Activated naive CD8-positive, alpha-beta T cell treated with anti-CD3 and anti-CD28 coated beads, Interleukin-2, amount 10 ng/mL, durations not matched to agents 7 days and 5 days (primary cell): ENCODE measurements around the gene WNT5B. TPM values are rescaled to one million over a fixed set of nuclear protein-coding genes. Genes with fewer than 3 reads are reported as not detected.

Experiments used
- ATAC-seq: fragments of 150-1000 bp; cut with Tn5 transposase; one replicate; pipeline ENCODE4 v1.10.0; 2021; ENCODE audit warnings: low read depth, moderate library complexity
- POLR2A ChIA-PET: fragments of 350-600 bp; sonication (Branson Sonifier 250); formaldehyde crosslinking; loops from one replicate; lab custom pipeline; 2021; ENCODE audit warnings: antibody characterized with exemption; lab: Charles Lee
- DNase-seq: peaks from one replicate; pipeline ENCODE4 v3.0.0; 2021
- H3K27ac Mint-ChIP-seq: one replicate; pipeline ENCODE4 v1.8.0; 2022; ENCODE audit warnings: mild to moderate bottlenecking, mixed read lengths
- H3K27me3 Mint-ChIP-seq: one replicate; pipeline ENCODE4 v1.8.0; 2022; ENCODE audit warnings: mild to moderate bottlenecking, moderate library complexity, mixed read lengths
- H3K36me3 Mint-ChIP-seq: one replicate; pipeline ENCODE4 v1.8.0; 2021; ENCODE audit warnings: mild to moderate bottlenecking, mixed read lengths
- H3K4me1 Mint-ChIP-seq: one replicate; pipeline ENCODE4 v1.8.0; 2021; ENCODE audit warnings: mixed read lengths
- H3K4me3 Mint-ChIP-seq: one replicate; pipeline ENCODE4 v1.8.0; 2022; ENCODE audit warnings: mild to moderate bottlenecking, moderate library complexity, mixed read lengths
- H3K9me3 Mint-ChIP-seq: one replicate; pipeline ENCODE4 v1.8.0; 2021; ENCODE audit warnings: mixed read lengths
- total RNA-seq, 2 experiments: library from RNA; stranded (reverse); gene quantifications; one replicate each; pipeline ENCODE4 v1.2.3, GENCODE V29; 2021

Gene WNT5B
- total RNA-seq, 2 experiments from 2014 or later: not detected

DNA sequence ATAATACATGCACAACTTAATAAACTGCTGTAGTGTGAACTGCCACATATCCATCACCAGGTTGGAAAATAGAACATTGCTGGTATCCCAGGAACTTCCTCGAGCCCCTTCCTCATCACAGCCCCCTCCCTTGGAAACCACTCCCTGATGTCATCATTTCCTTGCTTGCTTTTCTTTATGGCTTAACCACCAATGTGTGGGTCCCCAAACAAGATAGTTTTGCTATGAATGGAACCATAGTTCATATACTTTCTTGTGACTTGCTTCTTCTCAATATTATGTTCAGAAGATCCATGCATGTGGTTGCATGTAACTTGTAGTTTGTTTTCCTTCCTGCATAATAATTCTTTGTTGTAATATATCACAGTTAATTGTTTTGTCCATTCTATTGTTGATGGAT is 8.9 kb upstream of the WNT5B start:
- no peak overlapping the region for H3K27ac Mint-ChIP-seq

DNA sequence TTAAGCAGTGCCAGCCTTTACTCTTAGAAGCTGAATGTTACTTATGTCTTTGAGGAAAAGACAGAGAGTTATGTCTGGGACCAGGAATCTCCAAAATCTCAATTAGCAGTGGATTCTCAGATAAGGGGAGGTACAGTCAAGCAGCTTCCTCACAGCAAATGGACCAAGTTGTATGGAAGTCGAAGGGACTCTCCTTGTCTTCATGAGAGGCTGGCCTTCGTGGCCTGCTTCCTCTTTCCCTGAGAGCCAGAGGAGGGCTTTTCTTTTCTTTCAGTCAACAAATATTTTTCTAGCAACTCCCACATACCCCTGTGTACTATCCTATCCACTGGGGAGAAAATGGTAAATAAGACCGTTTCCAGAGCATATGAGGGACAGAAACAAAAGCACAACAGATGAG is 6.6 kb upstream of the WNT5B start:
- H3K9me3 Mint-ChIP-seq: no peaks in the 10 kb centered on the region
- ATAC-seq: no peak
- POLR2A ChIA-PET: no interaction called here
- no peaks in the 10 kb centered on the region for H3K36me3 Mint-ChIP-seq
- peaks cover 9% of the 10 kb centered on the region for H3K4me1 Mint-ChIP-seq
- H3K27ac Mint-ChIP-seq: no peak overlapping the region
- no peak for DNase-seq
- H3K27me3 Mint-ChIP-seq: peaks cover 20% of the 10 kb centered on the region
- H3K4me3 Mint-ChIP-seq: no peak overlapping the region

More for the DNA sequence above, 8.9 kb upstream of the WNT5B start:
- H3K9me3 Mint-ChIP-seq: no peaks in the 10 kb centered on the region
- POLR2A ChIA-PET: no interaction called here
- H3K4me3 Mint-ChIP-seq: no peak overlapping the region
- ATAC-seq: no peak
- peaks cover 17% of the 10 kb centered on the region for H3K4me1 Mint-ChIP-seq
- peaks cover 20% of the 10 kb centered on the region for H3K27me3 Mint-ChIP-seq
- no peak for DNase-seq
- H3K36me3 Mint-ChIP-seq: no peaks in the 10 kb centered on the region

DNA sequence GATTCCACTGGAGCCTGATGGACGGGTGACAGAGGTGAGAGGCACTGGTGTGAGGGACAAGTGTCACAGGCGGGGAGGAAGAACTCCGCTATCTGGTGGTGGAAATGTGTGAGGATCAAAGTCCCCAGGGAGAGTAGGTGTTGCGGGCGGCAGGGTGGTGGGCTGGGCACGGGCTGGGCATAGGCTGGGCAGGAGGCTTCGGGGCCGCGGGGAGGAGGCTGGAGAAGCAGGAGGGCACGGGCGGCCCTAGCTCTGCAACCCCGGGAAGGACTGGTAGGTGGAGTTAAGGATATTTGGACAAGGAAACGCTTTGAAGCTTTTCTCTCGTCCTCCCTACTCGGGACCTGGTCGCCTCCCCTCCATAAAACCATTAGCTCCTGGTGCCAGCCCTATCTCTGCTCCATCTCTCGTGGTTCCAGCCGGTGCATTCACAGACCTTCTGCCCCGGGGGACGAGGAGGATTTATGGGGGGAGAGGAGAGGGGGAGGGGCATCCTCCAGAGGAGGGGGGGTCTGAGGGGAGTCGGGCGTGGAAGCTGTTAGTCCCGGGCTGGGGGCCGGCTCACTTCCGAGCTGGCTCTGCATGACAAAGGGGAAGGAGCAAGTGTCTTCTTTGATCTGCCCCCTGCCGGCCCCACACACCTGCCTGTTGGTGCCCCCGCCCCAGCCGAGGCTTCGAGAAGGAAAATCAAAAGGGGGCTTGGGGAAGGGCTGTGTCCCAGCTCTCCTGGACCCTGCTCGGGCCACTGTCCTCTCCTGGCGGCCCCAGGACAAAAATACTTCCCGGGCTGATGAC is 504 bp downstream of the WNT5B start:
- ATAC-seq (no peak), DNase-seq (no peak)
- Mint-ChIP-seq H3K36me3 (no peaks in the 10 kb centered on the region), H3K9me3 (no peaks in the 10 kb centered on the region), H3K27ac (no peak overlapping the region), H3K4me3 (peak overlapping the region; percentile 40), H3K27me3 (peaks cover 66% of the 10 kb centered on the region), H3K4me1 (peaks cover 8% of the 10 kb centered on the region)
- POLR2A ChIA-PET: interaction anchor here (1.3 kb wide), 1 partner anchor 159 kb away, joined by 3 read pairs; no protein-coding TSS in a partner anchor

DNA sequence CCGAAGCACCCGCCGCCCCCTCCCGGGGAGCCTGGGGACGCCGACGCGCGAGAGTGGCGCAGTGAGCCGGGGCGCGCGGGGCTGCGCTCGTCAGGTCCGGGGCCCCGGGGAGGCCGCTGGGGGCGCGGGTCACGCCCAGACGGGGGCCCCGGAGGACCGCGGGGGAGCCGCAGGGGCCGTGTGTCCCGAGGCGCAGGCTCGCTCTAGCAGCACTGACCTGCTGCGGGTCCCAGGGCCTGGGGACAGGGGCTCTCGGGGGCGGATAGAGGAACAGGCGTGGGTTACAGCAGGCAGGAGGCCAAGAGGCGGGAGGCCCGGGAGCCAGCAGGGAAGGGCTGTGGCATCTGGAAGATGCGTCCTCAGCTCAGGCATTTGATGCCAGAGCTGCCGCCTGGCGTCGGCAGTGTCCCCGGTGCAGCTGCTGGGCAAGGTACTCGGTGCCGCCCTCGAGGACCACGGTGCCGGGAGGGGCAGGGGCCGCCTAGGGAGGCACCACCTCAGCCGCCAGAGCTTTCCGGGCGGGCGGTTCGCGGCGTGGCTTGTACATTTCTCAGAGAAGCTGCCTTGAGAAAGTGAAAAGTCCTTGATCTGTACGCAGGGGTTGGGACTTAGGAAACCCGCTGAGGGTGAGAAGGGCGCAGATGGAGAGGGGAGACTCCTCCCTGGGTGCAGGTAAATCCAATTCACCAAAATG is 1.2 kb downstream of the WNT5B start:
- POLR2A ChIA-PET: interaction anchor here (1.3 kb wide), 1 partner anchor 158 kb away, joined by 3 read pairs; no protein-coding TSS in a partner anchor
- Mint-ChIP-seq H3K9me3 (no peaks in the 10 kb centered on the region), H3K27me3 (peaks cover 70% of the 10 kb centered on the region), H3K36me3 (no peaks in the 10 kb centered on the region), H3K27ac (no peak overlapping the region), H3K4me1 (peaks cover 8% of the 10 kb centered on the region), H3K4me3 (peak overlapping the region; percentile 61)
- ATAC-seq (peak; percentile 60), DNase-seq (peak; percentile 51)

DNA sequence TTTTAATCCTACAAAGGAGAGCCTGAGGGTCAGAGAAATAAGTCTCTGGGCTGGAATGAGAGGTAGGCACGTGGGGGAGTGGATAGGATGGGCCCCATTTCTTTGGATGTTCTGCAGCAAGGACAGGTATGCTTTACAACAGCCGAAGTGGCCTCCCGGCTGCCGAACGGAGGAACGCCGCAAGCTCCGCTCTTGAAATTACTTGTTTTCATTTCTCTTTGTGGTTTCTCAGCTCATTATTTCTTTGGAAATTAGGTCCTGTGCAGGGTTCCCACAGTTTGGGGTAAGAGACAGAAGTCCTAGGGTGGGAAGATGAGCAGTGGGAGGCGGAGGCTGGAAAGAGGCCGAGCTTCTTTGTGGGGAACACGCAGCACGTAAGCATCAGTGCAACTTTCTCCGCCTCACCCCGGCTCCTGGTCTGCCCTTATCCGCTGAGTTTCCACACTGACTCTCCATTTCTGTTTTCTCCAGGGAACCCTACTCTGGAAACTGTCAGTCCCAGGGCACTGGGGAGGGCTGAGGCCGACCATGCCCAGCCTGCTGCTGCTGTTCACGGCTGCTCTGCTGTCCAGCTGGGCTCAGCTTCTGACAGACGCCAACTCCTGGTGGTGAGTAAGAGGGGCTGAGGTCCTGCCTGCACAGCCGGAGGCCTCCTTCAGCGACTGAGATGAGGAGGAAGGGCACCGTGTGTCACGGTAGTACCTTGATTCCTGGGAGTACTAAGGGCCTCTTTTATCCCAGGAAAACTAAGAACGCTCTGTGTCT is 2.0 kb downstream of the WNT5B start:
- Mint-ChIP-seq H3K4me1 (peaks cover 8% of the 10 kb centered on the region), H3K27me3 (peaks cover 77% of the 10 kb centered on the region), H3K36me3 (no peaks in the 10 kb centered on the region), H3K27ac (no peak overlapping the region), H3K4me3 (peak overlapping the region; percentile 61), H3K9me3 (no peaks in the 10 kb centered on the region)
- ATAC-seq: no peak
- POLR2A ChIA-PET: interaction anchor here (1.3 kb wide), 1 partner anchor 157 kb away, joined by 3 read pairs; no protein-coding TSS in a partner anchor
- DNase-seq: no peak

DNA sequence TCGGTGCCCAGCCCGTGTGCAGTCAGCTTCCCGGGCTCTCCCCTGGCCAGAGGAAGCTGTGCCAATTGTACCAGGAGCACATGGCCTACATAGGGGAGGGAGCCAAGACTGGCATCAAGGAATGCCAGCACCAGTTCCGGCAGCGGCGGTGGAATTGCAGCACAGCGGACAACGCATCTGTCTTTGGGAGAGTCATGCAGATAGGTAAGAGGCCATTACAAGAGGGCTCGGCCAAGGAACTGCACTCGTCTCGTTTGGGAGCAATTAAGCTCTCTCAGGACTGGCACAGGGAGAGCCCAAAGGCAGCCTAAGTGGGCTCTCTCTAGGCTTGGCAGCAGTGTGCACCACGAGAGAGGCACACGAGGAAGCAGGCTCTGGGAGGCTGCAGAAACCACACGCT is 3.7 kb downstream of the WNT5B start:
- H3K36me3 Mint-ChIP-seq: no peaks in the 10 kb centered on the region
- peaks cover 73% of the 10 kb centered on the region for H3K27me3 Mint-ChIP-seq
- ATAC-seq (no peak), DNase-seq (no peak)
- H3K27ac Mint-ChIP-seq: no peak overlapping the region
- H3K4me3 Mint-ChIP-seq: no peak overlapping the region
- POLR2A ChIA-PET: no interaction called here
- no peaks in the 10 kb centered on the region for H3K9me3 Mint-ChIP-seq
- H3K4me1 Mint-ChIP-seq: peaks cover 8% of the 10 kb centered on the region

DNA sequence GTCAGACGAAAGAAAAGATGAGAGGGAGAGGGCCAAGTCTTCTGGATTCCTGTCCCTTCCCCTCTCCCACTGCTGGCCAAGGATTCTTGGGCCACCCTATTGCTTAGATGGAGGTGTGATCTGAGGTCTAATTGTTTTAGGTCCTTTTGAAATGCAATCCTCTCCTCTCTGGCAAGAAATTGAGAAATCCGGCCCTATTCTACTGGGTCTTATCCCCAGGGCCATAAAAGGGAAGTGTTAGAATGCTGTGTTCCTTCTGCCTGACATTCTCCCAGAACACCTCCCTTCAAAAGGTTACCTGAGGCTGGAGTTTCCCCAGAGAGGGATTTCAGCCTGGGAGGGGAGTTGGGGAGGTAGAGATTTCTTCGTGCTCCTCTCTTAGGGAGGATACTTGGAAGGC is 4.4 kb downstream of the WNT5B start:
- Mint-ChIP-seq H3K9me3 (no peaks in the 10 kb centered on the region), H3K36me3 (no peaks in the 10 kb centered on the region), H3K27me3 (peaks cover 66% of the 10 kb centered on the region), H3K27ac (no peak overlapping the region), H3K4me3 (no peak overlapping the region), H3K4me1 (peaks cover 8% of the 10 kb centered on the region)
- POLR2A ChIA-PET: no interaction called here
- DNase-seq (no peak), ATAC-seq (no peak)

DNA sequence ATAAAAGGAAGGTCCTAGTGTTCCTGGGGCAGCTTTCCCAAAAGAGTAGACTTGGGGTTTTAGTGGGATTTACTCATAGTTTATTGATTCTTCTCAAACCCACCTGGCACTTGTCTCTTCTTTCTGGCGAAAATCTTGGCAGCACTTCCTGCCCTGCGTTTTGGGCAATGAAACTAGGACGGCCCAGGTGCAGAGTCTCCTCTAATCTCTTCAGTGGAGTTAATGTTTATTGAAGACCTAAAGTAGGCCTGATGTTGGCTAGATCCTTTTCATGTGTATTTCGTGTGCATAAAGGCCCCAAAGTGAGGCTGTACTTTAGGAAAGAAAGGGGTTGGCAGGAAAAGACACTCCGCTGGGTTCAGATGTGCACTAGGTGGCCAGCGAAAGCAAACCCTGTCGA is 5.1 kb downstream of the WNT5B start:
- POLR2A ChIA-PET: no interaction called here
- DNase-seq: no peak
- no peaks in the 10 kb centered on the region for H3K9me3 Mint-ChIP-seq
- H3K27me3 Mint-ChIP-seq: peaks cover 59% of the 10 kb centered on the region
- H3K4me1 Mint-ChIP-seq: peaks cover 7% of the 10 kb centered on the region
- no peak overlapping the region for H3K27ac Mint-ChIP-seq
- no peak for ATAC-seq
- H3K36me3 Mint-ChIP-seq: no peaks in the 10 kb centered on the region
- H3K4me3 Mint-ChIP-seq: no peak overlapping the region

DNA sequence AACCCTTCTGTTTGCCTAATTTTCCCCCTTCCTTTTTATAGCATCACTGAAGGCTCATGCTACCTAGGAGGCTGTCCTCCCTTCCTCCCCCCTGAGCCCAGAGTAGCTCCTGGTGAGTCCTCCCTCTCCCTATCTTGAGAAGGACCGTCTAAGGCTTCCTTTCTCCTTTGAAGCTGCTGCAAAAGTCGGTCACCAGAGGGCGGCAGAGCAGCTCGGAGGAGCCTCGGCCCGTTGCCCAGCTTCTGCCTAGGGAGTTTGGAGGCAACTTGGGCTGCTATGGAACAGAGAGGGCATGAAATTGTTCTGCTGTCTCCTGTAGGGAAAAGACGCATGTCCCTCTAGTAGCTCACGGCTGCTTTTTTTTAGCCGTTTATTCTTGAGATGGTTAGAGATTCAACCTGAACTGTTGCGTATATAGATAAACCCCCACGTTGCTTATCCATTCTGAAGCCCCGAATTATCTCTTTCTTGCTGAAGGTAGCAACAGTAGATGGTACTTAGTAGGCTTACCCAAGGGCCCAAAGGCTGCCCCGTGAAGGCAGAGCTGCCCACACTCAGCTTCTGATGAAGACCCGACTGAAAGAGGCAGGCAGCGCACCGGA is 5.7 kb downstream of the WNT5B start:
- Mint-ChIP-seq H3K36me3 (no peaks in the 10 kb centered on the region), H3K9me3 (no peaks in the 10 kb centered on the region), H3K4me1 (peaks cover 4% of the 10 kb centered on the region), H3K4me3 (no peak overlapping the region), H3K27me3 (peaks cover 54% of the 10 kb centered on the region), H3K27ac (no peak overlapping the region)
- POLR2A ChIA-PET: no interaction called here
- ATAC-seq (peak; percentile 66), DNase-seq (peak; percentile 69)

DNA sequence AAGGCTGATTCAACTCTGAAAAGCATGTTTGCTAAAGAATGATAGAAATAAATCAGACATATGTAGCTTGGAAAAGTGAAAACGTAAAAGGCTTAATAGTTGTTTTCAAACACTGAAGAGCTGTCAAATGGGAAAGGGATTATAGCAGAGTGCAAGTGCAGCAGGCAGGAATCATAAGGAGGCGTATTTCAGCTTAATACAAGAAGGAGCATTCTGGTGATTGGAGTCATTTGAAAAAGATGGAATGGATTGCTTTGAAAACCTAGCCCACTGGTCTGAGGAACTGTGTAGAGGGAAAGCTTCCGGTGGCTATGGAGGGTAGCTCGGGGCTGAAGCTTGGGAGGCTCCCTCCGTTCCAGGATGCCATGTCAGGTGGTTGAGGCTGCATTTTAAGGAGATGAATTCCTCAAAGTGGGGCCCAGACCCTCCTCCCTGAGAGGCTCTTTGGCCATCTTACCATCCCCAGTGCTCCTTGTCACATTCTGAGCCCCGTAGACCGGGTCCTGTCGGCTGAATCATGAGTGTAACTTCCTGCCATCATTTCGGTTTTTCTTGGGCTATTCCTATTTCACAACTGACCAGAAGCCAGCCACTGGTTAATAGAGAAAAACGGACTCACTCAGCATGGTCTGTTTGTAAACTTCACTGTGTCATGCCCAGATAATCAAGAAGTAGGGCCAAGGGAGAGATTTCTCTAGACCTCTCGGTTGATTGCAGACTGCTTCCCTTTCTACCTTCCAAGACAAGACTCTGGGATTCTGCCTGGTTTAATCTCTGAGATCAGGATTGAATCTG is 6.5 kb downstream of the WNT5B start:
- Mint-ChIP-seq H3K36me3 (no peaks in the 10 kb centered on the region), H3K9me3 (no peaks in the 10 kb centered on the region), H3K27me3 (peaks cover 51% of the 10 kb centered on the region), H3K4me1 (peaks cover 3% of the 10 kb centered on the region), H3K27ac (no peak overlapping the region), H3K4me3 (no peak overlapping the region)
- POLR2A ChIA-PET: no interaction called here
- no peak for ATAC-seq
- no peak for DNase-seq

DNA sequence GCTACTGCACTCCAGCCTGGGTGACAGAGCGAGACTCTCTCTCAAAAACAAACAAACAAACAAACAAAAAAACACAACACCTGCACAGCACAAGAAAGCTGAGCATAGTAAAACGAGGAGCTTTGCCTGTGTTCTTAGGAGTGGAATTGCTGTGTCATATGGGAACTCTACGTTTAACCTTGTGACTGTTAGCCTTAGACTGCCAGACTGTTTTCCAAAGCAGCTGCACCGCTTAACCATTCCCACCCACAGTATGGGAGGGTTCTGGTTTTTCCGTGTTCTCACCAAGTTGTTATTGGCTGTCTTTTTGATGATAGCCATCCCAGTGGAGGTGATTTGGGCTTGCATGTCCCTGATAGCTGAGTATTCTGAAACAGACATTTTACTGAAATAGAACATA is 9.2 kb downstream of the WNT5B start:
- Mint-ChIP-seq H3K27me3 (peaks cover 25% of the 10 kb centered on the region), H3K9me3 (no peaks in the 10 kb centered on the region), H3K27ac (no peak overlapping the region), H3K4me1 (peaks cover 1% of the 10 kb centered on the region), H3K36me3 (no peaks in the 10 kb centered on the region), H3K4me3 (no peak overlapping the region)
- ATAC-seq (no peak), DNase-seq (no peak)
- POLR2A ChIA-PET: no interaction called here

DNA sequence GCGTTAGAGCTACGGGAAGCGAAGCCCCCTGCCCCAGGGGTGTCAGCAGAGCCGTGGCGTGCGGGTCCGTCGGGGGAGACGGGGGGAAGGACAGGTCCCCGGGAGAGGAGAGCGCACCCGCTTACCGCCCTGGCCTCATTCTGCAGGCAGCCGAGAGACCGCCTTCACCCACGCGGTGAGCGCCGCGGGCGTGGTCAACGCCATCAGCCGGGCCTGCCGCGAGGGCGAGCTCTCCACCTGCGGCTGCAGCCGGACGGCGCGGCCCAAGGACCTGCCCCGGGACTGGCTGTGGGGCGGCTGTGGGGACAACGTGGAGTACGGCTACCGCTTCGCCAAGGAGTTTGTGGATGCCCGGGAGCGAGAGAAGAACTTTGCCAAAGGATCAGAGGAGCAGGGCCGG is 10.5 kb downstream of the WNT5B start:
- Mint-ChIP-seq H3K36me3 (no peaks in the 10 kb centered on the region), H3K27me3 (peaks cover 20% of the 10 kb centered on the region), H3K27ac (no peak overlapping the region), H3K4me3 (no peak overlapping the region), H3K9me3 (no peaks in the 10 kb centered on the region), H3K4me1 (peaks cover under 1% of the 10 kb centered on the region)
- no peak for ATAC-seq
- POLR2A ChIA-PET: interaction anchor here (0.6 kb wide), 1 partner anchor 46 kb away, joined by 3 read pairs; no protein-coding TSS in a partner anchor
- no peak for DNase-seq
